Measurements from ENCODE around the gene TIMM22.

- no peak for TF ChIP-seq POLR2A (IDR thresholded peaks at IDR 0.05)
- TF ChIP-seq CTCF (IDR thresholded peaks at IDR 0.05) = no peak
Observed at GRCh38 chr17:1001640-1002411, 4.9 kb downstream of the TIMM22 start.
